ENCODE results near the gene AP2M1.

- TF ChIP-seq CTCF (IDR thresholded peaks at IDR 0.05) (no peak), POLR2A (IDR thresholded peaks at IDR 0.05) (no peak)
Measured at GRCh38 chr3:184222521-184222920, 47.9 kb downstream of the AP2M1 start.

All from body of pancreas (tissue), 4 donors.